GM23338 (cell line): Measurements from ENCODE around the gene FREY1. TPM values are rescaled to one million over a fixed set of nuclear protein-coding genes. Genes with fewer than 3 reads are reported as not detected.

Experiments used
- ATAC-seq: fragments of 200-7000 bp; cut with Tn5 transposase; 3 replicates; pipeline ENCODE4 v1.9.1; 2020
- DNase-seq: peaks from one replicate; pipeline ENCODE4 v3.0.0-alpha.2; 2015; ENCODE audit warnings: low spot score
- H2AFZ ChIP-seq: fragments of 200-600 bp; sonication (generic); 2 replicates; pipeline ENCODE4 v1.8.0; 2016; ENCODE audit warnings: antibody characterized with exemption, mild to moderate bottlenecking, moderate library complexity
- H3F3A ChIP-seq: fragments of 200-600 bp; sonication (generic); replicated peaks from 2 replicates; pipeline ENCODE4 v1.8.0; 2017; ENCODE audit warnings: antibody characterized with exemption, mixed run types, low read depth
- H3K27ac ChIP-seq: fragments of 200-600 bp; sonication (generic); 2 replicates; pipeline ENCODE4 v1.6.1; 2016; ENCODE audit warnings: low read depth
- H3K27me3 ChIP-seq: fragments of 200-600 bp; sonication (generic); 2 replicates; pipeline ENCODE4 v1.8.0; 2016; ENCODE audit warnings: mild to moderate bottlenecking, mixed run types, moderate library complexity; ENCODE audit not compliant: insufficient read depth
- H3K36me3 ChIP-seq: fragments of 200-600 bp; sonication (generic); 2 replicates; pipeline ENCODE4 v1.8.0; 2016; ENCODE audit warnings: mild to moderate bottlenecking; ENCODE audit not compliant: insufficient read depth
- H3K4me1 ChIP-seq: fragments of 200-600 bp; sonication (generic); 2 replicates; pipeline ENCODE4 v1.8.0; 2016; ENCODE audit warnings: mild to moderate bottlenecking, moderate library complexity; ENCODE audit not compliant: insufficient read depth
- H3K4me2 ChIP-seq: fragments of 200-600 bp; sonication (generic); 2 replicates; pipeline ENCODE4 v1.7.1; 2017; ENCODE audit warnings: mixed run types
- H3K4me3 ChIP-seq: fragments of 200-600 bp; sonication (generic); 2 replicates; pipeline ENCODE4 v1.6.1; 2016; ENCODE audit warnings: mixed run types
- H3K79me2 ChIP-seq: fragments of 200-600 bp; sonication (generic); replicated peaks from 2 replicates; pipeline ENCODE4 v1.8.0; 2017; ENCODE audit warnings: mild to moderate bottlenecking; ENCODE audit not compliant: insufficient read depth
- H3K9me2 ChIP-seq: fragments of 200-600 bp; sonication (generic); 2 replicates; pipeline ENCODE4 v1.8.0; 2017; ENCODE audit not compliant: insufficient read depth
- H4K20me1 ChIP-seq: fragments of 200-600 bp; sonication (generic); replicated peaks from 2 replicates; pipeline ENCODE4 v1.8.0; 2017; ENCODE audit warnings: mild to moderate bottlenecking; ENCODE audit not compliant: insufficient read depth
- H3K27ac Mint-ChIP-seq: 2 replicates; pipeline ENCODE4 v1.8.0; 2020; ENCODE audit warnings: inconsistent platforms, mild to moderate bottlenecking, moderate library complexity, mixed read lengths
- H3K27me3 Mint-ChIP-seq: 3 replicates; pipeline ENCODE4 v1.8.0; 2022; ENCODE audit warnings: low read depth, mild to moderate bottlenecking, moderate library complexity, mixed read lengths, inconsistent platforms; ENCODE audit not compliant: insufficient read depth, poor library complexity
- H3K36me3 Mint-ChIP-seq: 3 replicates; pipeline ENCODE4 v1.8.0; 2021; ENCODE audit warnings: low read depth, mild to moderate bottlenecking, inconsistent platforms, moderate library complexity, mixed read lengths
- H3K4me1 Mint-ChIP-seq: 3 replicates; pipeline ENCODE4 v1.8.0; 2020; ENCODE audit warnings: mild to moderate bottlenecking, inconsistent platforms, mixed read lengths
- H3K4me3 Mint-ChIP-seq: 3 replicates; pipeline ENCODE4 v1.8.0; 2021; ENCODE audit warnings: moderate library complexity, mild to moderate bottlenecking, inconsistent platforms, mixed read lengths
- H3K9me3 Mint-ChIP-seq: 3 replicates; pipeline ENCODE4 v1.8.0; 2020; ENCODE audit warnings: moderate library complexity, mild to moderate bottlenecking, inconsistent platforms, mixed read lengths
- CREB1 ChIP-seq: fragments of 250-450 bp; sonication (Bioruptor Pico); IDR thresholded peaks from 2 replicates; pipeline ENCODE4 v1.5.0; 2020; ENCODE audit warnings: low read depth, mild to moderate bottlenecking, moderate library complexity
- EZH2 ChIP-seq: fragments of 200-600 bp; sonication (generic); IDR thresholded peaks from one replicate; pipeline ENCODE4 v1.8.0; 2017; ENCODE audit warnings: antibody characterized with exemption, mild to moderate bottlenecking, low read depth; ENCODE audit not compliant: unreplicated experiment
- EZH2phosphoT487 ChIP-seq: fragments of 200-600 bp; sonication (generic); IDR thresholded peaks from one replicate; pipeline ENCODE4 v1.8.1; 2018; ENCODE audit warnings: antibody characterized with exemption; ENCODE audit not compliant: unreplicated experiment
- JUNB ChIP-seq: IDR thresholded peaks from one replicate; pipeline ENCODE4 v1.6.1; 2016; ENCODE audit warnings: antibody characterized with exemption; ENCODE audit not compliant: unreplicated experiment
- NANOG ChIP-seq: IDR thresholded peaks from 2 replicates; pipeline ENCODE4 v1.6.1; 2016; ENCODE audit warnings: antibody characterized with exemption, borderline replicate concordance
- POLR2AphosphoS5 ChIP-seq: IDR thresholded peaks from 2 replicates; pipeline ENCODE4 v1.6.1; 2016; ENCODE audit warnings: antibody characterized with exemption, low read depth
- STAT1 ChIP-seq: IDR thresholded peaks from one replicate; pipeline ENCODE4 v1.6.1; 2016; ENCODE audit warnings: antibody characterized with exemption; ENCODE audit not compliant: unreplicated experiment
- ZNF114 ChIP-seq: fragments of 250-450 bp; sonication (Bioruptor Pico); IDR thresholded peaks from 2 replicates; pipeline ENCODE4 v1.5.0; 2020; ENCODE audit warnings: mild to moderate bottlenecking, moderate library complexity
- ZNF331 ChIP-seq: fragments of 250-450 bp; sonication (Bioruptor Pico); IDR thresholded peaks from 2 replicates; pipeline ENCODE4 v1.5.0; 2020; ENCODE audit warnings: low read depth, mild to moderate bottlenecking, moderate library complexity
- polyA plus RNA-seq: library from polyadenylated mRNA; unstranded; fragments of >200 nt; fragmentation: Nextera tagmentation; extraction: Ambion mirVana; gene quantifications from 2 replicates; pipeline ENCODE4 v1.2.1, GENCODE V29; 2016
- total RNA-seq: library from RNA; depleted of rRNA; stranded (reverse); fragments of >200 nt; shearing (Covaris generic); gene quantifications from 2 replicates; pipeline ENCODE4 v1.2.3, GENCODE V29; 2014
- TF ChIP-seq, protein P1 (sequence below): IDR thresholded peaks from 2 replicates; pipeline ENCODE4 v1.6.1; 2016; ENCODE audit warnings: antibody characterized with exemption
- TF ChIP-seq, protein P2 (sequence below): fragments of 250-450 bp; sonication (Bioruptor Pico); IDR thresholded peaks from 2 replicates; pipeline ENCODE4 v1.5.0; 2020; ENCODE audit warnings: mild to moderate bottlenecking, moderate library complexity
- TF ChIP-seq, protein P3 (sequence below), 2 experiments: fragments of 200-600 bp in 1 of 2; sonication (generic) in 1 of 2; conservative IDR thresholded peaks; 2 replicates each; pipeline versions ENCODE4 v1.5.1 to v1.6.1; 2016 to 2017; ENCODE audit warnings: antibody characterized with exemption in 2 of 2, low read depth in 2 of 2, mild to moderate bottlenecking in 2 of 2, moderate library complexity in 1 of 2
- TF ChIP-seq, protein P4 (sequence below): IDR thresholded peaks from one replicate; pipeline ENCODE4 v1.6.1; 2018; ENCODE audit warnings: antibody characterized with exemption; ENCODE audit not compliant: unreplicated experiment

Gene FREY1
- total and polyA plus RNA-seq, 2 experiments from 2014 or later = 1.1 TPM; not detected in 1

- no peak overlapping the region for H2AFZ ChIP-seq
- Mint-ChIP-seq H3K4me3 (no peak overlapping the region), H3K9me3 (no peaks in the 10 kb centered on the region), H3K27me3 (peaks cover 10% of the 10 kb centered on the region), H3K4me1 (peaks cover 37% of the 10 kb centered on the region), H3K27ac (no peak overlapping the region), H3K36me3 (no peaks in the 10 kb centered on the region; the same call in 2 of the 3 replicates)
- no peaks in the 10 kb centered on the region for H3K9me2 ChIP-seq
- no peaks in the 10 kb centered on the region for H3K36me3 ChIP-seq
- DNase-seq (no peak), ATAC-seq (no peak)
- no peaks in the 10 kb centered on the region for H3K27me3 ChIP-seq
- no peak overlapping the region for H3K27ac ChIP-seq
- H3F3A ChIP-seq = 0 out of 2 replicates have a peak, but pooled peaks cover 5% of the 10 kb centered on the region
- H3K4me1 ChIP-seq = peaks cover 25% of the 10 kb centered on the region
- H3K4me3 ChIP-seq = no peak overlapping the region
- no peaks in the 10 kb centered on the region for H3K79me2 ChIP-seq
- TF ChIP-seq POLR2AphosphoS5 (no peak), NANOG (no peak), EZH2 (no peak), CREB1 (CRISPR knock-in tag) (no peak), STAT1 (no peak), EZH2phosphoT487 (no peak), ZNF331 (CRISPR knock-in tag) (no peak), ZNF114 (CRISPR knock-in tag) (no peak), JUNB (no peak)
- TF ChIP-seq, protein P1, sequence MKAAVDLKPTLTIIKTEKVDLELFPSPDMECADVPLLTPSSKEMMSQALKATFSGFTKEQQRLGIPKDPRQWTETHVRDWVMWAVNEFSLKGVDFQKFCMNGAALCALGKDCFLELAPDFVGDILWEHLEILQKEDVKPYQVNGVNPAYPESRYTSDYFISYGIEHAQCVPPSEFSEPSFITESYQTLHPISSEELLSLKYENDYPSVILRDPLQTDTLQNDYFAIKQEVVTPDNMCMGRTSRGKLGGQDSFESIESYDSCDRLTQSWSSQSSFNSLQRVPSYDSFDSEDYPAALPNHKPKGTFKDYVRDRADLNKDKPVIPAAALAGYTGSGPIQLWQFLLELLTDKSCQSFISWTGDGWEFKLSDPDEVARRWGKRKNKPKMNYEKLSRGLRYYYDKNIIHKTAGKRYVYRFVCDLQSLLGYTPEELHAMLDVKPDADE = no peak
- TF ChIP-seq, protein P2, sequence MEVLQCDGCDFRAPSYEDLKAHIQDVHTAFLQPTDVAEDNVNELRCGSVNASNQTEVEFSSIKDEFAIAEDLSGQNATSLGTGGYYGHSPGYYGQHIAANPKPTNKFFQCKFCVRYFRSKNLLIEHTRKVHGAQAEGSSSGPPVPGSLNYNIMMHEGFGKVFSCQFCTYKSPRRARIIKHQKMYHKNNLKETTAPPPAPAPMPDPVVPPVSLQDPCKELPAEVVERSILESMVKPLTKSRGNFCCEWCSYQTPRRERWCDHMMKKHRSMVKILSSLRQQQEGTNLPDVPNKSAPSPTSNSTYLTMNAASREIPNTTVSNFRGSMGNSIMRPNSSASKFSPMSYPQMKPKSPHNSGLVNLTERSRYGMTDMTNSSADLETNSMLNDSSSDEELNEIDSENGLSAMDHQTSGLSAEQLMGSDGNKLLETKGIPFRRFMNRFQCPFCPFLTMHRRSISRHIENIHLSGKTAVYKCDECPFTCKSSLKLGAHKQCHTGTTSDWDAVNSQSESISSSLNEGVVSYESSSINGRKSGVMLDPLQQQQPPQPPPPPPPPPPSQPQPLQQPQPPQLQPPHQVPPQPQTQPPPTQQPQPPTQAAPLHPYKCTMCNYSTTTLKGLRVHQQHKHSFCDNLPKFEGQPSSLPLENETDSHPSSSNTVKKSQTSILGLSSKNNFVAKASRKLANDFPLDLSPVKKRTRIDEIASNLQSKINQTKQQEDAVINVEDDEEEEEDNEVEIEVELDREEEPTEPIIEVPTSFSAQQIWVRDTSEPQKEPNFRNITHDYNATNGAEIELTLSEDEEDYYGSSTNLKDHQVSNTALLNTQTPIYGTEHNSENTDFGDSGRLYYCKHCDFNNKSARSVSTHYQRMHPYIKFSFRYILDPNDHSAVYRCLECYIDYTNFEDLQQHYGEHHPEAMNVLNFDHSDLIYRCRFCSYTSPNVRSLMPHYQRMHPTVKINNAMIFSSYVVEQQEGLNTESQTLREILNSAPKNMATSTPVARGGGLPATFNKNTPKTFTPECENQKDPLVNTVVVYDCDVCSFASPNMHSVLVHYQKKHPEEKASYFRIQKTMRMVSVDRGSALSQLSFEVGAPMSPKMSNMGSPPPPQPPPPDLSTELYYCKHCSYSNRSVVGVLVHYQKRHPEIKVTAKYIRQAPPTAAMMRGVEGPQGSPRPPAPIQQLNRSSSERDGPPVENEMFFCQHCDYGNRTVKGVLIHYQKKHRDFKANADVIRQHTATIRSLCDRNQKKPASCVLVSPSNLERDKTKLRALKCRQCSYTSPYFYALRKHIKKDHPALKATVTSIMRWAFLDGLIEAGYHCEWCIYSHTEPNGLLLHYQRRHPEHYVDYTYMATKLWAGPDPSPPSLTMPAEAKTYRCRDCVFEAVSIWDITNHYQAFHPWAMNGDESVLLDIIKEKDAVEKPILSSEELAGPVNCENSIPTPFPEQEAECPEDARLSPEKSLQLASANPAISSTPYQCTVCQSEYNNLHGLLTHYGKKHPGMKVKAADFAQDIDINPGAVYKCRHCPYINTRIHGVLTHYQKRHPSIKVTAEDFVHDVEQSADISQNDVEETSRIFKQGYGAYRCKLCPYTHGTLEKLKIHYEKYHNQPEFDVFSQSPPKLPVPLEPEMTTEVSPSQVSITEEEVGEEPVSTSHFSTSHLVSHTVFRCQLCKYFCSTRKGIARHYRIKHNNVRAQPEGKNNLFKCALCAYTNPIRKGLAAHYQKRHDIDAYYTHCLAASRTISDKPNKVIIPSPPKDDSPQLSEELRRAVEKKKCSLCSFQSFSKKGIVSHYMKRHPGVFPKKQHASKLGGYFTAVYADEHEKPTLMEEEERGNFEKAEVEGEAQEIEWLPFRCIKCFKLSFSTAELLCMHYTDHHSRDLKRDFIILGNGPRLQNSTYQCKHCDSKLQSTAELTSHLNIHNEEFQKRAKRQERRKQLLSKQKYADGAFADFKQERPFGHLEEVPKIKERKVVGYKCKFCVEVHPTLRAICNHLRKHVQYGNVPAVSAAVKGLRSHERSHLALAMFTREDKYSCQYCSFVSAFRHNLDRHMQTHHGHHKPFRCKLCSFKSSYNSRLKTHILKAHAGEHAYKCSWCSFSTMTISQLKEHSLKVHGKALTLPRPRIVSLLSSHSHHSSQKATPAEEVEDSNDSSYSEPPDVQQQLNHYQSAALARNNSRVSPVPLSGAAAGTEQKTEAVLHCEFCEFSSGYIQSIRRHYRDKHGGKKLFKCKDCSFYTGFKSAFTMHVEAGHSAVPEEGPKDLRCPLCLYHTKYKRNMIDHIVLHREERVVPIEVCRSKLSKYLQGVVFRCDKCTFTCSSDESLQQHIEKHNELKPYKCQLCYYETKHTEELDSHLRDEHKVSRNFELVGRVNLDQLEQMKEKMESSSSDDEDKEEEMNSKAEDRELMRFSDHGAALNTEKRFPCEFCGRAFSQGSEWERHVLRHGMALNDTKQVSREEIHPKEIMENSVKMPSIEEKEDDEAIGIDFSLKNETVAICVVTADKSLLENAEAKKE (CRISPR knock-in tag) = no peak
- TF ChIP-seq, protein P3, sequence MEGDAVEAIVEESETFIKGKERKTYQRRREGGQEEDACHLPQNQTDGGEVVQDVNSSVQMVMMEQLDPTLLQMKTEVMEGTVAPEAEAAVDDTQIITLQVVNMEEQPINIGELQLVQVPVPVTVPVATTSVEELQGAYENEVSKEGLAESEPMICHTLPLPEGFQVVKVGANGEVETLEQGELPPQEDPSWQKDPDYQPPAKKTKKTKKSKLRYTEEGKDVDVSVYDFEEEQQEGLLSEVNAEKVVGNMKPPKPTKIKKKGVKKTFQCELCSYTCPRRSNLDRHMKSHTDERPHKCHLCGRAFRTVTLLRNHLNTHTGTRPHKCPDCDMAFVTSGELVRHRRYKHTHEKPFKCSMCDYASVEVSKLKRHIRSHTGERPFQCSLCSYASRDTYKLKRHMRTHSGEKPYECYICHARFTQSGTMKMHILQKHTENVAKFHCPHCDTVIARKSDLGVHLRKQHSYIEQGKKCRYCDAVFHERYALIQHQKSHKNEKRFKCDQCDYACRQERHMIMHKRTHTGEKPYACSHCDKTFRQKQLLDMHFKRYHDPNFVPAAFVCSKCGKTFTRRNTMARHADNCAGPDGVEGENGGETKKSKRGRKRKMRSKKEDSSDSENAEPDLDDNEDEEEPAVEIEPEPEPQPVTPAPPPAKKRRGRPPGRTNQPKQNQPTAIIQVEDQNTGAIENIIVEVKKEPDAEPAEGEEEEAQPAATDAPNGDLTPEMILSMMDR (conservative IDR thresholded peaks at IDR 0.05; ENCODE audit: low read depth in 2 of 2) = no peak
- TF ChIP-seq, protein P4, sequence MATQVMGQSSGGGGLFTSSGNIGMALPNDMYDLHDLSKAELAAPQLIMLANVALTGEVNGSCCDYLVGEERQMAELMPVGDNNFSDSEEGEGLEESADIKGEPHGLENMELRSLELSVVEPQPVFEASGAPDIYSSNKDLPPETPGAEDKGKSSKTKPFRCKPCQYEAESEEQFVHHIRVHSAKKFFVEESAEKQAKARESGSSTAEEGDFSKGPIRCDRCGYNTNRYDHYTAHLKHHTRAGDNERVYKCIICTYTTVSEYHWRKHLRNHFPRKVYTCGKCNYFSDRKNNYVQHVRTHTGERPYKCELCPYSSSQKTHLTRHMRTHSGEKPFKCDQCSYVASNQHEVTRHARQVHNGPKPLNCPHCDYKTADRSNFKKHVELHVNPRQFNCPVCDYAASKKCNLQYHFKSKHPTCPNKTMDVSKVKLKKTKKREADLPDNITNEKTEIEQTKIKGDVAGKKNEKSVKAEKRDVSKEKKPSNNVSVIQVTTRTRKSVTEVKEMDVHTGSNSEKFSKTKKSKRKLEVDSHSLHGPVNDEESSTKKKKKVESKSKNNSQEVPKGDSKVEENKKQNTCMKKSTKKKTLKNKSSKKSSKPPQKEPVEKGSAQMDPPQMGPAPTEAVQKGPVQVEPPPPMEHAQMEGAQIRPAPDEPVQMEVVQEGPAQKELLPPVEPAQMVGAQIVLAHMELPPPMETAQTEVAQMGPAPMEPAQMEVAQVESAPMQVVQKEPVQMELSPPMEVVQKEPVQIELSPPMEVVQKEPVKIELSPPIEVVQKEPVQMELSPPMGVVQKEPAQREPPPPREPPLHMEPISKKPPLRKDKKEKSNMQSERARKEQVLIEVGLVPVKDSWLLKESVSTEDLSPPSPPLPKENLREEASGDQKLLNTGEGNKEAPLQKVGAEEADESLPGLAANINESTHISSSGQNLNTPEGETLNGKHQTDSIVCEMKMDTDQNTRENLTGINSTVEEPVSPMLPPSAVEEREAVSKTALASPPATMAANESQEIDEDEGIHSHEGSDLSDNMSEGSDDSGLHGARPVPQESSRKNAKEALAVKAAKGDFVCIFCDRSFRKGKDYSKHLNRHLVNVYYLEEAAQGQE = no peak
- H4K20me1 ChIP-seq = peaks cover 8% of the 10 kb centered on the region; the same call in 1 of the 2 replicates
- no peak overlapping the region for H3K4me2 ChIP-seq
These were observed 12.4 kb downstream of the FREY1 start for GRCh38 chr11:45894555-45895247.
